H9 (cell line): Measurements from ENCODE around the gene IQSEC1. TPM values are rescaled to one million over a fixed set of nuclear protein-coding genes. Genes with fewer than 3 reads are reported as not detected.

ENCODE experiments used
- DNase-seq: peaks from one replicate; pipeline ENCODE4 v3.0.0-alpha.2; 2017
- H2AFZ ChIP-seq: one replicate; pipeline ENCODE4 v1.6.1; 2013; ENCODE audit warnings: mild to moderate bottlenecking, low read length, control low read depth, moderate library complexity
- H2AK5ac ChIP-seq: 2 replicates; pipeline ENCODE4 v1.6.1; 2013; ENCODE audit warnings: low read length, control low read depth, mixed read lengths; ENCODE audit not compliant: insufficient read length
- H2BK120ac ChIP-seq: one replicate; pipeline ENCODE4 v1.6.1; 2013; ENCODE audit warnings: low read depth, mild to moderate bottlenecking, low read length, control low read depth, inconsistent platforms; ENCODE audit not compliant: poor library complexity, severe bottlenecking
- H2BK12ac ChIP-seq: 2 replicates; pipeline ENCODE4 v1.6.1; 2013; ENCODE audit warnings: low read length, control low read depth, mixed read lengths, low read depth; ENCODE audit not compliant: insufficient read length
- H2BK15ac ChIP-seq: 2 replicates; pipeline ENCODE4 v1.6.1; 2013; ENCODE audit warnings: low read depth, low read length, control low read depth
- H2BK20ac ChIP-seq: one replicate; pipeline ENCODE4 v1.6.1; 2013; ENCODE audit warnings: low read depth, mild to moderate bottlenecking, low read length, control low read depth, inconsistent platforms; ENCODE audit not compliant: poor library complexity, severe bottlenecking
- H2BK5ac ChIP-seq: 2 replicates; pipeline ENCODE4 v1.6.1; 2013; ENCODE audit warnings: low read length, control low read depth, mixed read lengths; ENCODE audit not compliant: insufficient read length
- H3K14ac ChIP-seq: 2 replicates; pipeline ENCODE4 v1.6.1; 2013; ENCODE audit warnings: low read length, control low read depth; ENCODE audit not compliant: insufficient read depth
- H3K18ac ChIP-seq: 2 replicates; pipeline ENCODE4 v1.6.1; 2013; ENCODE audit warnings: low read depth, mild to moderate bottlenecking, mixed read lengths, low read length, control low read depth; ENCODE audit not compliant: insufficient read length
- H3K23ac ChIP-seq: 2 replicates; pipeline ENCODE4 v1.6.1; 2013; ENCODE audit warnings: low read length, control low read depth, mixed read lengths, low read depth; ENCODE audit not compliant: insufficient read length
- H3K23me2 ChIP-seq: 2 replicates; pipeline ENCODE4 v1.6.1; 2013; ENCODE audit warnings: low read depth, mild to moderate bottlenecking, mixed read lengths, low read length, control low read depth; ENCODE audit not compliant: insufficient read length, poor library complexity, severe bottlenecking
- H3K27ac ChIP-seq: 2 replicates; pipeline ENCODE4 v1.5.1; 2013; ENCODE audit warnings: low read length, control low read depth, mixed read lengths, low read depth; ENCODE audit not compliant: insufficient read length
- H3K27me3 ChIP-seq: 2 replicates; pipeline ENCODE4 v1.6.1; 2013; ENCODE audit warnings: low read length, control low read depth, inconsistent platforms; ENCODE audit not compliant: insufficient read depth
- H3K4ac ChIP-seq: 2 replicates; pipeline ENCODE4 v1.6.1; 2013; ENCODE audit warnings: low read depth, mild to moderate bottlenecking, control low read depth, inconsistent platforms, low read length, moderate library complexity
- H3K4me1 ChIP-seq: 2 replicates; pipeline ENCODE4 v1.6.1; 2013; ENCODE audit warnings: low read length, control low read depth, inconsistent platforms; ENCODE audit not compliant: insufficient read depth
- H3K4me2 ChIP-seq: 2 replicates; pipeline ENCODE4 v1.6.1; 2013; ENCODE audit warnings: low read length, control low read depth, mixed read lengths; ENCODE audit not compliant: insufficient read length, insufficient read depth
- H3K56ac ChIP-seq: 2 replicates; pipeline ENCODE4 v1.6.1; 2013; ENCODE audit warnings: low read depth, mild to moderate bottlenecking, mixed read lengths, low read length, control low read depth; ENCODE audit not compliant: insufficient read length
- H3K79me1 ChIP-seq: 2 replicates; pipeline ENCODE4 v1.6.1; 2013; ENCODE audit warnings: low read depth, mild to moderate bottlenecking, moderate library complexity, low read length, control low read depth, inconsistent platforms; ENCODE audit not compliant: insufficient read depth, poor library complexity, severe bottlenecking
- H3K79me2 ChIP-seq: 2 replicates; pipeline ENCODE4 v1.6.1; 2013; ENCODE audit warnings: low read length, control low read depth, inconsistent platforms; ENCODE audit not compliant: insufficient read depth
- H3K9ac ChIP-seq: 2 replicates; pipeline ENCODE4 v1.6.1; 2013; ENCODE audit warnings: low read length, control low read depth, mixed read lengths; ENCODE audit not compliant: insufficient read length; ENCODE audit errors: extremely low read depth
- H3K9me3 ChIP-seq: one replicate; pipeline ENCODE4 v1.6.1; 2013; ENCODE audit warnings: low read depth, low read length, inconsistent platforms; ENCODE audit not compliant: control insufficient read depth
- H3T11ph ChIP-seq: one replicate; pipeline ENCODE4 v1.6.1; 2013; ENCODE audit warnings: mild to moderate bottlenecking, low read length, control low read depth, inconsistent platforms
- H4K20me1 ChIP-seq: one replicate; pipeline ENCODE4 v1.6.1; 2013; ENCODE audit not compliant: control insufficient read depth, insufficient read length, insufficient read depth
- H4K5ac ChIP-seq: 2 replicates; pipeline ENCODE4 v1.6.1; 2013; ENCODE audit warnings: low read depth, mild to moderate bottlenecking, mixed read lengths, low read length, control low read depth; ENCODE audit not compliant: insufficient read length
- H4K8ac ChIP-seq: replicated peaks from 2 replicates; pipeline ENCODE4 v1.6.1; 2013; ENCODE audit warnings: low read length, control low read depth, mixed read lengths, low read depth; ENCODE audit not compliant: insufficient read length
- H4K91ac ChIP-seq: 2 replicates; pipeline ENCODE4 v1.6.1; 2013; ENCODE audit warnings: low read depth, mild to moderate bottlenecking, moderate library complexity, mixed read lengths, low read length, control low read depth; ENCODE audit not compliant: insufficient read length
- H3K27ac Mint-ChIP-seq, 3 experiments: 2 replicates in 2 of 3; 3 replicates in 1 of 3; pipeline ENCODE4 v1.8.0; 2020 to 2021; ENCODE audit warnings: mixed read lengths in 3 of 3, mild to moderate bottlenecking in 1 of 3, moderate library complexity in 1 of 3
- H3K27me3 Mint-ChIP-seq: 2 replicates; pipeline ENCODE4 v1.8.0; 2021; ENCODE audit warnings: low read depth, mild to moderate bottlenecking, moderate library complexity, mixed read lengths
- H3K36me3 Mint-ChIP-seq, 3 experiments: 2 replicates in 2 of 3; 3 replicates in 1 of 3; pipeline ENCODE4 v1.8.0; 2020 to 2021; ENCODE audit warnings: low read depth in 3 of 3, mixed read lengths in 3 of 3; ENCODE audit not compliant: insufficient read depth in 1 of 3
- H3K4me1 Mint-ChIP-seq, 2 experiments: 2 replicates each; pipeline ENCODE4 v1.8.0; 2020; ENCODE audit warnings: mixed read lengths in 2 of 2
- H3K4me3 Mint-ChIP-seq, 2 experiments: 2 replicates in 1 of 2; 3 replicates in 1 of 2; pipeline ENCODE4 v1.8.0; 2020 to 2021; ENCODE audit warnings: mild to moderate bottlenecking in 2 of 2, mixed read lengths in 2 of 2, moderate library complexity in 1 of 2
- H3K9me3 Mint-ChIP-seq, 2 experiments: 2 replicates in 1 of 2; 3 replicates in 1 of 2; pipeline ENCODE4 v1.8.0; 2020; ENCODE audit warnings: mild to moderate bottlenecking in 2 of 2, mixed read lengths in 2 of 2, moderate library complexity in 1 of 2
- WGBS: extraction: QIAGEN DNeasy Blood & Tissue Kit; methylation state at CpG from one replicate; pipeline ENCODE4 v1.1.7; 2013; ENCODE audit warnings: missing lambda C conversion rate, low lambda C conversion rate, mixed read lengths; ENCODE audit not compliant: insufficient read length; ENCODE audit errors: extremely low coverage; 5-methylcytosine and 5-hydroxymethylcytosine counted together
- total RNA-seq: library from RNA; stranded (reverse); gene quantifications from 2 replicates; pipeline ENCODE4 v1.2.1, GENCODE V29; 2021
- TF ChIP-seq, protein P1 (sequence below): fragments of 200-600 bp; sonication (generic); conservative IDR thresholded peaks from 3 replicates; pipeline ENCODE4 v1.8.0; 2021; ENCODE audit warnings: antibody characterized with exemption, mild to moderate bottlenecking

IQSEC1 gene
- total RNA-seq, 1 experiment from 2014 or later, result 19.1 TPM

DNA sequence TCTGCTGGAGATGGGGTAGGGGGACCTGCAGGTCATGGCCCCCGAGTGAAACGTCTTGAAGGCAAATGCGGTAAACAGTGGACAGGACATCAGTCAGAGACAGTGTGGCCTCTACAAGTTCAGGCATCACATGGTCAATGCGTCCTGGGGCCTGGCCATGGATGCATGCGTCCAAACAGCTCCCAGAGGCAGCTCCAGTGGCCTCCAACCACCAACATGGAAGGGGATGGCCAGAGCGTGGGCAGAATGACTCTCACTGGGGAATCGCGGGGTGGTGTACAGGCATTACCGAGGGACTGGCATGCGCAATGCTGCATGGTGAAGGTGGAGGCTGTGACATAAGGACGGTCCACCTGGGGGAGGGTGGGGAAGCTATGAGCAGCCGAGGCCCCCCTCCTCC lies 35.6 kb upstream of the IQSEC1 start:
- Histone ChIP-seq H3K4ac (no peak overlapping the region), H2BK20ac (no peak overlapping the region), H3K27ac (no peak overlapping the region), H3K4me2 (no peak overlapping the region), H2BK120ac (no peak overlapping the region), H4K5ac (no peak overlapping the region), H4K91ac (no peak overlapping the region), H3T11ph (no peak overlapping the region), H2AK5ac (no peak overlapping the region), H4K8ac (no peak overlapping the region), H3K27me3 (no peaks in the 10 kb centered on the region), H3K4me1 (no peaks in the 10 kb centered on the region), H3K9me3 (no peaks in the 10 kb centered on the region), H2BK12ac (no peak overlapping the region), H3K79me1 (no peaks in the 10 kb centered on the region), H3K18ac (no peak overlapping the region), H3K79me2 (no peaks in the 10 kb centered on the region), H3K23ac (no peak overlapping the region), H2BK15ac (no peak overlapping the region), H2AFZ (no peak overlapping the region), H3K56ac (no peak overlapping the region), H3K14ac (0 out of 2 replicates have a peak overlapping the region, but pooled peaks have one; percentile 50), H3K9ac (no peak overlapping the region), H3K23me2 (no peaks in the 10 kb centered on the region), H4K20me1 (no peaks in the 10 kb centered on the region), H2BK5ac (no peak overlapping the region)
- Mint-ChIP-seq H3K27me3 (no peaks in the 10 kb centered on the region; the same call in none of the 2 replicates), H3K27ac (peak overlapping the region in 1 of 3 experiments; percentile 72; a peak in 1 of 7 replicates), H3K36me3 (no peaks in the 10 kb centered on the region; a peak in 1 of 7 replicates), H3K4me3 (no peak overlapping the region), H3K9me3 (no peaks in the 10 kb centered on the region), H3K4me1 (peaks cover 0 to 16% of the 10 kb centered on the region in 2 experiments; a peak in 2 of 4 replicates)
- no CpG with 5 or more reads among the region's 12 CpGs for WGBS
- DNase-seq, result no peak
- TF ChIP-seq, protein P1, sequence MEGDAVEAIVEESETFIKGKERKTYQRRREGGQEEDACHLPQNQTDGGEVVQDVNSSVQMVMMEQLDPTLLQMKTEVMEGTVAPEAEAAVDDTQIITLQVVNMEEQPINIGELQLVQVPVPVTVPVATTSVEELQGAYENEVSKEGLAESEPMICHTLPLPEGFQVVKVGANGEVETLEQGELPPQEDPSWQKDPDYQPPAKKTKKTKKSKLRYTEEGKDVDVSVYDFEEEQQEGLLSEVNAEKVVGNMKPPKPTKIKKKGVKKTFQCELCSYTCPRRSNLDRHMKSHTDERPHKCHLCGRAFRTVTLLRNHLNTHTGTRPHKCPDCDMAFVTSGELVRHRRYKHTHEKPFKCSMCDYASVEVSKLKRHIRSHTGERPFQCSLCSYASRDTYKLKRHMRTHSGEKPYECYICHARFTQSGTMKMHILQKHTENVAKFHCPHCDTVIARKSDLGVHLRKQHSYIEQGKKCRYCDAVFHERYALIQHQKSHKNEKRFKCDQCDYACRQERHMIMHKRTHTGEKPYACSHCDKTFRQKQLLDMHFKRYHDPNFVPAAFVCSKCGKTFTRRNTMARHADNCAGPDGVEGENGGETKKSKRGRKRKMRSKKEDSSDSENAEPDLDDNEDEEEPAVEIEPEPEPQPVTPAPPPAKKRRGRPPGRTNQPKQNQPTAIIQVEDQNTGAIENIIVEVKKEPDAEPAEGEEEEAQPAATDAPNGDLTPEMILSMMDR, result no peak
